Retinal pigment epithelial cell (primary cell): Measurements from ENCODE around the gene RPS15.

ENCODE experiments used
- DNase-seq: peaks from one replicate; pipeline ENCODE4 v3.0.0-alpha.2; 2010; ENCODE audit warnings: low read depth
- H3K4me3 ChIP-seq: 2 replicates; pipeline ENCODE4 v1.5.1; 2011; ENCODE audit warnings: mild to moderate bottlenecking, low read length, control low read depth, moderate library complexity
- TF ChIP-seq, protein P1 (sequence below): conservative IDR thresholded peaks from 2 replicates; pipeline ENCODE4 v1.5.1; 2011; ENCODE audit warnings: low read depth, low read length, control low read depth, inconsistent platforms

RPS15 gene

DNA sequence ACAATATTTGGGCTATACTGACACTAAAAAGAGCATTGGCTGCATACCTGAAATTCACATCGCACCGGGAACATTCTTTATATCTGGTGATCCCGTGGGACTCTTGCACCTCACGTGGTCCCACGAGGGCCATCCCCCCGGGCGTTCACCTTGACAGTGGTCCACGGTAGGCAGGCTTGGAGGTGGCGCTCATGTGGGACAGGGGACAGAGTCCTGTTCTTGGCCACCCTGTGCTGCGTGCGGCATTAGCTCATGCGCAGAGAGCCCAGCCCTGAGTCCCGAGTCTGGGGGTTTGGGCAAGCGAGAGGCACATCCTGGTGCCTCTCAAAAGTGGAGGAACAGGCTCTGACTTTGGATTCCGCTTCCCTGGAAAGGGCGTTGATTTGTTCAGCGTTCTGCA, 44.4 kb upstream of the RPS15 start:
- no peak for DNase-seq
- H3K4me3 ChIP-seq = no peak overlapping the region
- TF ChIP-seq, protein P1, sequence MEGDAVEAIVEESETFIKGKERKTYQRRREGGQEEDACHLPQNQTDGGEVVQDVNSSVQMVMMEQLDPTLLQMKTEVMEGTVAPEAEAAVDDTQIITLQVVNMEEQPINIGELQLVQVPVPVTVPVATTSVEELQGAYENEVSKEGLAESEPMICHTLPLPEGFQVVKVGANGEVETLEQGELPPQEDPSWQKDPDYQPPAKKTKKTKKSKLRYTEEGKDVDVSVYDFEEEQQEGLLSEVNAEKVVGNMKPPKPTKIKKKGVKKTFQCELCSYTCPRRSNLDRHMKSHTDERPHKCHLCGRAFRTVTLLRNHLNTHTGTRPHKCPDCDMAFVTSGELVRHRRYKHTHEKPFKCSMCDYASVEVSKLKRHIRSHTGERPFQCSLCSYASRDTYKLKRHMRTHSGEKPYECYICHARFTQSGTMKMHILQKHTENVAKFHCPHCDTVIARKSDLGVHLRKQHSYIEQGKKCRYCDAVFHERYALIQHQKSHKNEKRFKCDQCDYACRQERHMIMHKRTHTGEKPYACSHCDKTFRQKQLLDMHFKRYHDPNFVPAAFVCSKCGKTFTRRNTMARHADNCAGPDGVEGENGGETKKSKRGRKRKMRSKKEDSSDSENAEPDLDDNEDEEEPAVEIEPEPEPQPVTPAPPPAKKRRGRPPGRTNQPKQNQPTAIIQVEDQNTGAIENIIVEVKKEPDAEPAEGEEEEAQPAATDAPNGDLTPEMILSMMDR = no peak

DNA sequence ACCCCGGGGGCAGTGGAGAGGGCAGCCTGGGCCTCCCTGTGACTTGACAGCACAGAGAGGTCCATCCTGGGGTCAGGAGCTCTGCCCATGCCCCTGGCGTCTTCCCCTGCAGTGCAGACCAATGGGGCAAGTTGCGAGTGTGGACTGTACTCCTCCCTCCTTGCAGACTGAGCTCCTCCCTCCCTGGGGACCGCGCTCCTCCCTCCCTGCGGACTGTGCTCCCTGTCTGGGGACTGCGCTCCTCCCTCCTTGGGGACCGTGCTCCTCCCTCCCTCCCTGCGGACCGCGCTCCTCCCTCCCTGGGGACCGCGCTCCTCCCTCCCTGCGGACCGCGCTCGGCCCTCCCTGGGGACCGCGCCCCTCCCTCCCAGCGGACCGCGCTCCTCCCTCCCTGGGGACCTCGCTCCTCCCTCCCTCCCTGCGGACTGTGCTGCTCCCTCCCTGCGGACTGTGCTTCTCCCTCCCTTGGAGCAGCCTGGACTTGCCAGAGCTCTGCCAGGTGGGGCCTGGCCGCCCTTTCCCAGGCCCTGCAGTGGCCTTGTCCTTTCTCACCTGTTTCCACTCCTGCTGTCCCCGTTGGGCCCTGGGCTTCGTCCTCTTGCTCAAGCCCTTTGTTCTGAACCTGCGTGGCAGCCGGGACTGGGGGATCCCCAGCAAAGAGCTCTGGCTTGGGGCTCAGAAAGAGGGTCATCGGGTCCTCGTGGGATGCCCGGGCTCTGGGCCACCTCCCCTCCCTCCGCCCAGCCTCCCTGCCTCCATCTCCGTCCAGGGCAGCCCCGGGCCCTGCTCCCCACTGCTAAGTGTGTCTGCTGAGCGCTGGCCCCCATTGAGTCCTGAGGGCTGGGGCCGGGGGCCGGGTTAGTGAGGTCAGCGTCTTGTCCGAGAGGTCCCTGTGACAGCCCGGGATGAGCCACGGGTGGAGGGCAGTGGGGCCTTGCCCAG, 43.7 kb upstream of the RPS15 start:
- TF ChIP-seq, protein P1 = no peak
- no peak overlapping the region for H3K4me3 ChIP-seq

GRCh38 chr19:1395194-1396018, 42.8 kb upstream of the RPS15 start:
- DNase-seq = no peak
- TF ChIP-seq, protein P1 = no peak
- no peak overlapping the region for H3K4me3 ChIP-seq

More for the DNA sequence above, 43.7 kb upstream of the RPS15 start:
- no peak for DNase-seq

GRCh38 chr19:1396019-1396767, 42.0 kb upstream of the RPS15 start:
- DNase-seq = no peak
- TF ChIP-seq, protein P1 = no peak
- H3K4me3 ChIP-seq = no peak overlapping the region

DNA sequence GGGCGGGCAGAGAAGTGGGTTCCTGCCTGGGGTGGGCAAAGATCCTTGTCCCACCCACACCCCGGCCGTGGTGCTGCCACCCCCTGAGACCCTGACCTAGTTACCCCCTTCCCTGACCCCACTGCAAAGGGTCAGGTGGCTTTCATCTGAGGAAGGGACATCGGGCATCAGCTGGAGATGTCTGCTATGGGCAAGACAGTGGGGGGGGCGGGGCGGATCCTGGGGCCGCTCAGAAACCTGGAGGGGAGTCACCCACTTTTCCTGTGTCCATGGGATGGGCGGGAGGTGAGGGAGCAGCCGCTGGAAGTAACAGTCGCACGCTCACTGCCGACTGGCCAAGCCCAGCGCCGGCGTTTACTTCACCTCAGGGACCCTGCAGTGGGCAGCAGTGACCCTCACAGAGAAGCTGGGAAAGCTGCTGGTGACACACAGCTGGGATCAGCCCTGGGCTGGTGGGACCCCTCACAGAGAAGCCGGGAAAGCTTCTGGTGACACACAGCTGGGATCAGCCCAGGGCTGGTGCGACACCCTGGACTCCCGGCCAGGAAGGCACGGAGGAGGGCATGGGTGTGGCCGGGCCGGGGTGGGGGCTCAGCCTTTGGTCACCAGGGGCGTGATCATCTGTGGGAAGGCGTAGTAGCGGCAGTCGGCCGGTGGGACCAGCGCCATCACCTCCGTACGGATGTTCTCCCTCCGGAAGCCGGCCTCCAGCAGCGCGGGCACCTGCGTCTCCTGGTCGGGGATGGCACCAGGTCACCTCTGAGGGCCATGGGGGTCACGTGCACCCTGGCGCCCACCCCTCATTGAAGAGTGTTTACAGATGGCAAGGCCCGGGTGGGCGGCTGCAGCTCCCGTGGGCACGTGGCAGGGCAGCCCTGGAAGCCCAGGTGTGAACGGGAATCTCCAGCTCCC, 41.2 kb upstream of the RPS15 start:
- TF ChIP-seq, protein P1 = no peak
- H3K4me3 ChIP-seq = no peak overlapping the region
- no peak for DNase-seq

DNA sequence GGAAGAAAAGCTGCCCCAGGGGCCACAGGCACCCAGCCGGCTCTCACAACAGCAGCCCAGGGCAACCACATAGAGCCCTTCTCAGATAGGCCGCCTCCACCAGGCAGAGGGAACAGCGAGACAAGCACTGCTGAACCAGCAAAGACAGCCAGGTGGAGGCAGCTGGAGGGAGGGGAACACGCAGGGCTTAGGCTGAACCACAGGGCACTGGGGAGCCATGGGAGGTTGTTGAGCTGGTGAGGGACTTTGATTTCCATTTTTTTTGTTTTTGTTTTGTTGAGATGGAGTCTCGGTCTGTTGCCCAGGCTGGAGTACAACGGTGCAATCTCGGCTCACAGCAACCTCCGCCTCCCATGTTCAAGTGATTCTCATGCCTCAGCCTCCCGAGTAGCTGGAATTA, 40.4 kb upstream of the RPS15 start:
- TF ChIP-seq, protein P1 = no peak
- no peak for DNase-seq
- no peak overlapping the region for H3K4me3 ChIP-seq
